Lung (tissue), 12 donors: ENCODE results near the gene GALNT12. TPM values are rescaled to one million over a fixed set of nuclear protein-coding genes. Genes with fewer than 3 reads are reported as not detected.
A peak's percentile ranks its signal among the peaks of the same experiment; 100 is the strongest.

ENCODE experiments used
- ATAC-seq: fragments of 200-7000 bp; cut with Tn5 transposase; one replicate; pipeline ENCODE4 v1.9.1; 2020; ENCODE audit warnings: moderate number of reproducible peaks; ENCODE audit not compliant: insufficient read depth, low FRiP score
- DNase-seq, 3 donors: peaks; one replicate each; pipeline ENCODE4 v3.0.0-alpha.2; 2013 to 2017
- H3K27ac ChIP-seq, 2 donors: one replicate each; pipeline ENCODE4 v1.5.1; 2013; ENCODE audit warnings: mild to moderate bottlenecking in 2 of 2, moderate library complexity in 2 of 2, control low read depth in 1 of 2, inconsistent platforms in 1 of 2, low read depth in 1 of 2, low read length in 1 of 2
- H3K27me3 ChIP-seq, 3 donors: one replicate each; pipeline ENCODE4 v1.5.1; 2013; ENCODE audit warnings: low read length in 2 of 3; ENCODE audit not compliant: control insufficient read depth in 3 of 3, insufficient read depth in 3 of 3
- H3K36me3 ChIP-seq, 4 donors: one replicate each; pipeline ENCODE4 v1.5.1; 2013; ENCODE audit warnings: low read length in 4 of 4, mild to moderate bottlenecking in 1 of 4, moderate library complexity in 1 of 4; ENCODE audit not compliant: control insufficient read depth in 4 of 4, insufficient read depth in 4 of 4
- H3K4me1 ChIP-seq, 5 donors: one replicate each; pipeline ENCODE4 v1.5.1; 2013; ENCODE audit warnings: low read length in 5 of 5, mild to moderate bottlenecking in 2 of 5, moderate library complexity in 1 of 5; ENCODE audit not compliant: control insufficient read depth in 5 of 5, insufficient read depth in 5 of 5
- H3K4me3 ChIP-seq: one replicate; pipeline ENCODE4 v1.5.1; 2013; ENCODE audit warnings: mild to moderate bottlenecking, control low read depth, moderate library complexity
- H3K9ac ChIP-seq, 2 donors: one replicate each; pipeline ENCODE4 v1.5.1; 2013; ENCODE audit warnings: low read length in 2 of 2, control low read depth in 1 of 2; ENCODE audit not compliant: insufficient read depth in 1 of 2
- H3K9me3 ChIP-seq, 4 donors: one replicate each; pipeline ENCODE4 v1.5.1; 2013; ENCODE audit warnings: low read length in 3 of 4, mild to moderate bottlenecking in 1 of 4, moderate library complexity in 1 of 4; ENCODE audit not compliant: control insufficient read depth in 4 of 4, insufficient read depth in 3 of 4
- CTCF ChIP-seq: IDR thresholded peaks from 2 replicates; pipeline ENCODE4 v1.5.1; 2012; ENCODE audit warnings: mild to moderate bottlenecking; ENCODE audit errors: control extremely low read depth, extremely low read depth
- WGBS, 2 donors: extraction: QIAGEN DNeasy Blood & Tissue Kit; methylation state at CpG; one replicate each; pipeline ENCODE4 v1.1.7; 2013; 5-methylcytosine and 5-hydroxymethylcytosine counted together
- polyA plus RNA-seq, 2 donors: library from polyadenylated mRNA; stranded (reverse); fragments of 200-250 nt; gene quantifications; one replicate each; pipeline ENCODE4 v1.2.1, GENCODE V29; 2013
- total RNA-seq, 2 donors: library from RNA; depleted of rRNA in 1 of 2; stranded (reverse); fragments of >200 nt in 1 of 2; gene quantifications; one replicate each; pipeline ENCODE4 v1.2.1, GENCODE V29; 2014 to 2021
- donor health status: control.
- donor health status: control.
- donor health status: Bipolar disorder and iron deficiency.
- donor health status: healthy.
- donor health status: DM: yes; HTN: yes; CAD: no.

Gene GALNT12
- total and polyA plus RNA-seq, 4 donors: 7.9 to 35.0 (median 20.1) TPM

- Histone ChIP-seq H3K4me3 (no peak overlapping the region), H3K36me3 (no peaks in the 10 kb centered on the region), H3K27ac (no peak overlapping the region), H3K9ac (no peak overlapping the region), H3K9me3 (no peaks in the 10 kb centered on the region), H3K27me3 (no peaks in the 10 kb centered on the region), H3K4me1 (peaks cover 0 to 16% (median 2%) of the 10 kb centered on the region in 5 donors)
- no peak for TF ChIP-seq CTCF
- no peak for ATAC-seq
- 75 to 86% methylated on average over 1 of the region's 1 CpG for WGBS, 2 donors
- no peak for DNase-seq
Observed at GRCh38 chr9:98801561-98801960, 5.9 kb upstream of the GALNT12 start.

GRCh38 chr9:98801969-98802371 lies 5.5 kb upstream of the GALNT12 start:
- peaks cover 0 to 12% (median 2%) of the 10 kb centered on the region in 5 donors for H3K4me1 ChIP-seq
- no peak overlapping the region for H3K9ac ChIP-seq
- H3K36me3 ChIP-seq: no peaks in the 10 kb centered on the region
- DNase-seq (no peak), ATAC-seq (no peak)
- no peak for TF ChIP-seq CTCF
- H3K9me3 ChIP-seq: no peaks in the 10 kb centered on the region
- WGBS, 2 donors: 89 to 92% methylated on average over 1 of the region's 1 CpG
- H3K4me3 ChIP-seq: no peak overlapping the region
- no peak overlapping the region for H3K27ac ChIP-seq
- H3K27me3 ChIP-seq: no peaks in the 10 kb centered on the region

DNA sequence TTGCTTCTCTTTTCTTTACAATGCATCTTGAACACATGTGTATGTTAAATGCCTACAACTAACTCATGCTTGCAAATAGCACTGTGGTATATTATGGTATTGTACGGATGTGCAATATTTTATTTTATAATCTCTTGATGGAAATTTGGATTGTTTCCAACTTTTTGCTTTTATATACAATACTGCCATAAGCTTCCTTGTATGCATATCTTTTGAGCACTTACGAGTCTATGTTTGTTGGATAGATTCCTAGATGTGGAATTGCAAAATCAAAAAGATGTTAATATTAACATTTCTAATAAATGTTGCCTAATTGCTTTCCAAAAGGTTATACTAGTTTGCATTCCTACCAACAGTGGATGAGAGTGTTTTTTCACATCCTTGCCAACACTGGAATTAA lies 3.4 kb upstream of the GALNT12 start:
- ATAC-seq (no peak), DNase-seq (peak in 2 of 3 donors; percentile 82 to 88)
- no peak for TF ChIP-seq CTCF
- H3K9me3 ChIP-seq: no peaks in the 10 kb centered on the region
- no peaks in the 10 kb centered on the region for H3K27me3 ChIP-seq
- H3K9ac ChIP-seq: no peak overlapping the region
- no peak overlapping the region for H3K4me3 ChIP-seq
- H3K4me1 ChIP-seq: peaks cover 0 to 20% (median 4%) of the 10 kb centered on the region in 5 donors
- H3K36me3 ChIP-seq: no peaks in the 10 kb centered on the region
- 18 to 35% methylated on average over 2 of the region's 2 CpGs for WGBS, 2 donors
- H3K27ac ChIP-seq: no peak overlapping the region
